DND-41 (cell line): ENCODE data around the gene TRAIP.
"Not testable (repeated sequence)": the region's sequence is repeated elsewhere in the genome, so short reads cannot be mapped to it uniquely, and the experiment has no call there.

Experiments
- ATAC-seq: fragments of 200-7000 bp; cut with Tn5 transposase; 3 replicates; pipeline ENCODE4 v1.9.1; 2021; ENCODE audit warnings: low read depth; ENCODE audit not compliant: insufficient read depth
- DNase-seq: peaks from one replicate; pipeline ENCODE4 v3.0.0-alpha.2; 2020
- H2AFZ ChIP-seq: 2 replicates; pipeline ENCODE4 v1.6.0; 2012; ENCODE audit warnings: low read depth, low read length
- H3K27ac ChIP-seq: 2 replicates; pipeline ENCODE4 v1.5.1; 2012; ENCODE audit warnings: low read length, inconsistent platforms
- H3K27me3 ChIP-seq: fragments of 200-600 bp; sonication (generic); 2 replicates; pipeline ENCODE4 v1.6.0; 2012; ENCODE audit warnings: low read length, mild to moderate bottlenecking, inconsistent platforms; ENCODE audit not compliant: insufficient read depth, poor library complexity
- H3K36me3 ChIP-seq: 2 replicates; pipeline ENCODE4 v1.5.1; 2012; ENCODE audit warnings: low read length, inconsistent platforms; ENCODE audit not compliant: insufficient read depth
- H3K4me1 ChIP-seq: 2 replicates; pipeline ENCODE4 v1.5.1; 2012; ENCODE audit warnings: mild to moderate bottlenecking, low read length; ENCODE audit not compliant: insufficient read depth
- H3K4me2 ChIP-seq: 2 replicates; pipeline ENCODE4 v1.6.0; 2012; ENCODE audit warnings: mild to moderate bottlenecking, moderate library complexity, low read length, inconsistent platforms; ENCODE audit not compliant: insufficient read depth
- H3K4me3 ChIP-seq, 2 experiments: fragments of 200-600 bp in 1 of 2; shearing (Covaris generic) in 1 of 2; 2 replicates each; pipeline ENCODE4 v1.5.1; 2012 to 2016; ENCODE audit warnings: inconsistent platforms in 2 of 2, low read length in 2 of 2, mild to moderate bottlenecking in 2 of 2, low read depth in 1 of 2, moderate library complexity in 1 of 2
- H3K79me2 ChIP-seq: 2 replicates; pipeline ENCODE4 v1.6.0; 2012; ENCODE audit warnings: low read length, inconsistent platforms; ENCODE audit not compliant: insufficient read depth
- H3K9ac ChIP-seq: 2 replicates; pipeline ENCODE4 v1.6.0; 2012; ENCODE audit warnings: low read depth, mild to moderate bottlenecking, inconsistent platforms, low read length, moderate library complexity
- H3K9me3 ChIP-seq: 2 replicates; pipeline ENCODE4 v1.5.1; 2012; ENCODE audit warnings: low read length, moderate library complexity, mild to moderate bottlenecking, inconsistent platforms; ENCODE audit not compliant: insufficient read depth, severe bottlenecking
- H4K20me1 ChIP-seq: 2 replicates; pipeline ENCODE4 v1.6.0; 2012; ENCODE audit warnings: low read length; ENCODE audit not compliant: insufficient read depth
- EZH2 ChIP-seq: IDR thresholded peaks from 3 replicates; pipeline ENCODE4 v1.6.1; 2012; ENCODE audit warnings: borderline replicate concordance, low read depth, mild to moderate bottlenecking, moderate library complexity, low read length, inconsistent platforms; ENCODE audit not compliant: severe bottlenecking
- TF ChIP-seq, protein P1 (sequence below): IDR thresholded peaks from 2 replicates; pipeline ENCODE4 v1.5.1; 2012; ENCODE audit warnings: borderline replicate concordance, low read length, moderate library complexity, mild to moderate bottlenecking; ENCODE audit not compliant: poor library complexity, severe bottlenecking; ENCODE audit errors: extremely low read depth

The TRAIP gene, protein sequence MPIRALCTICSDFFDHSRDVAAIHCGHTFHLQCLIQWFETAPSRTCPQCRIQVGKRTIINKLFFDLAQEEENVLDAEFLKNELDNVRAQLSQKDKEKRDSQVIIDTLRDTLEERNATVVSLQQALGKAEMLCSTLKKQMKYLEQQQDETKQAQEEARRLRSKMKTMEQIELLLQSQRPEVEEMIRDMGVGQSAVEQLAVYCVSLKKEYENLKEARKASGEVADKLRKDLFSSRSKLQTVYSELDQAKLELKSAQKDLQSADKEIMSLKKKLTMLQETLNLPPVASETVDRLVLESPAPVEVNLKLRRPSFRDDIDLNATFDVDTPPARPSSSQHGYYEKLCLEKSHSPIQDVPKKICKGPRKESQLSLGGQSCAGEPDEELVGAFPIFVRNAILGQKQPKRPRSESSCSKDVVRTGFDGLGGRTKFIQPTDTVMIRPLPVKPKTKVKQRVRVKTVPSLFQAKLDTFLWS

DNA sequence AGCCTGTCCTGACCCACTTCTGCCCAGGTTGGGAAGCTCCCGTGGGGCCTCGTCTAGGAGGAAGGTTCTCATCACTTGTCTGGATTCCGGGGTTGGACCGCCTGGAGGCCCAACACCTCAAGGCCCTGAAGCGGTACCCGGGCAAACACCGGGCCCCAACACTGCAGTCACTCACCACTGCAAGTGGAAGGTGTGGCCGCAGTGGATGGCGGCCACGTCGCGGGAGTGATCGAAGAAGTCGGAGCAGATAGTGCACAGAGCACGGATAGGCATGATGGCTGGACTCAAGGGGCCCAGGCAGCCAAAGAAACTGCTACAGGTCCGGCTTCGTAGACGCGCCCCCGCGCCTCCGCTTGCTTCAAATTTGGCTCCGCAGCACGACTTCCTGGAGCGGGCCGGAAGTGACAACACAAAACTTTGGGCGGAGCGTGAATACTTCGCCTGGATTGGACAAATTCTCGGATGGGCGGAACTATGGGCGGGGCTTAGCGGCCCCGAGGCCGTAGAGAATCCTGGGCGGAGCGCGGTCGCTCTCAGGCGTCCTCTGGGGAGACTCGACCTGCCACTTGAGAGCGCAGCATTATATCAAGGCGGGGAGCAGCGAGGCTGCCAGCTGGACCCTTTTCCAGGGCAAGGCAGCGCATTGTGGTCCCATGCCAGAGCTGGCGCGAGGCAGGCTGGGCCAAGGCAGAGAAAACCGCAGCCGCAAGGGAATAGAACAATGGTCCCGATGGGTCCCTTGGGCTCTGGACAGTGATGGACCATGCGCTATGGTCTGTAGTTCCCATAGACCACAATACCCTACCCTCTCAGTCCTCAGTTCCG, at the start of gene TRAIP:
Gene TRAIP (minus strand): TSS at position 384 of the 825 bp plus-strand sequence. CDS start 111 bp downstream, at position 273.
- TF ChIP-seq, protein P1, sequence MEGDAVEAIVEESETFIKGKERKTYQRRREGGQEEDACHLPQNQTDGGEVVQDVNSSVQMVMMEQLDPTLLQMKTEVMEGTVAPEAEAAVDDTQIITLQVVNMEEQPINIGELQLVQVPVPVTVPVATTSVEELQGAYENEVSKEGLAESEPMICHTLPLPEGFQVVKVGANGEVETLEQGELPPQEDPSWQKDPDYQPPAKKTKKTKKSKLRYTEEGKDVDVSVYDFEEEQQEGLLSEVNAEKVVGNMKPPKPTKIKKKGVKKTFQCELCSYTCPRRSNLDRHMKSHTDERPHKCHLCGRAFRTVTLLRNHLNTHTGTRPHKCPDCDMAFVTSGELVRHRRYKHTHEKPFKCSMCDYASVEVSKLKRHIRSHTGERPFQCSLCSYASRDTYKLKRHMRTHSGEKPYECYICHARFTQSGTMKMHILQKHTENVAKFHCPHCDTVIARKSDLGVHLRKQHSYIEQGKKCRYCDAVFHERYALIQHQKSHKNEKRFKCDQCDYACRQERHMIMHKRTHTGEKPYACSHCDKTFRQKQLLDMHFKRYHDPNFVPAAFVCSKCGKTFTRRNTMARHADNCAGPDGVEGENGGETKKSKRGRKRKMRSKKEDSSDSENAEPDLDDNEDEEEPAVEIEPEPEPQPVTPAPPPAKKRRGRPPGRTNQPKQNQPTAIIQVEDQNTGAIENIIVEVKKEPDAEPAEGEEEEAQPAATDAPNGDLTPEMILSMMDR = no peak
- no peak for TF ChIP-seq EZH2
- Histone ChIP-seq H3K27me3 (no peaks in the 10 kb centered on the region), H3K9ac (peak within 1 kb of the TSS; percentile 79), H3K36me3 (no peaks in the 10 kb centered on the region), H3K4me1 (peaks cover 32% of the 10 kb centered on the region), H3K79me2 (peaks cover 38% of the 10 kb centered on the region), H3K9me3 (no peaks in the 10 kb centered on the region), H3K4me3 (peak within 1 kb of the TSS; percentile 65 to 92), H3K27ac (peak within 1 kb of the TSS; percentile 82), H2AFZ (peak within 1 kb of the TSS; percentile 98), H3K4me2 (peak within 1 kb of the TSS; percentile 90), H4K20me1 (peaks cover 5% of the 10 kb centered on the region; the same call in 1 of the 2 replicates)
- DNase-seq (peak; percentile 95), ATAC-seq (peak; percentile 98)

DNA sequence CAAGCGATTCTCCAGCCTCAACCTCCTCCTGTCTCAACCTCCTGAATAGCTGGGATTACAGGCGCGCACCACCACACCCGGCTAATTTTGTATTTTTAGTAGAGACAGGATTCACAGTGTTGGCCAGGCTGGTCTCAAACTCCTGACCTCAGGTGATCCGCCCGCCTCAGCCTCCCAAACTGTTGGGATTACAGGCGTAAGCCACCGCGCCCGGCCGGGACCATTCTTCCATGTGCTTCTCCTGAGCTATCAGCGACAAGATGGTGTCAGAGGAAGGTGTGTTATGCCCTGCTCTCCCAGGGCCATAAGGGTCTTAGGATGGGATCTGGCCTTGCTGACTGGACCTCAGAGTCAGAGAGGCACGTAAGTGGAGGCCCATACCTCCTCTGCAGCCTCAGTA, 48.1 kb upstream of the TRAIP start:
- not testable (repeated sequence) for H3K4me2 ChIP-seq, H3K27ac ChIP-seq, H3K9me3 ChIP-seq, H4K20me1 ChIP-seq, ATAC-seq, H3K9ac ChIP-seq, H3K79me2 ChIP-seq, H3K4me3 ChIP-seq, H3K27me3 ChIP-seq, DNase-seq, H2AFZ ChIP-seq
- Histone ChIP-seq H3K36me3 (peaks cover 14% of the 10 kb centered on the region), H3K4me1 (peaks cover 12% of the 10 kb centered on the region)

DNA sequence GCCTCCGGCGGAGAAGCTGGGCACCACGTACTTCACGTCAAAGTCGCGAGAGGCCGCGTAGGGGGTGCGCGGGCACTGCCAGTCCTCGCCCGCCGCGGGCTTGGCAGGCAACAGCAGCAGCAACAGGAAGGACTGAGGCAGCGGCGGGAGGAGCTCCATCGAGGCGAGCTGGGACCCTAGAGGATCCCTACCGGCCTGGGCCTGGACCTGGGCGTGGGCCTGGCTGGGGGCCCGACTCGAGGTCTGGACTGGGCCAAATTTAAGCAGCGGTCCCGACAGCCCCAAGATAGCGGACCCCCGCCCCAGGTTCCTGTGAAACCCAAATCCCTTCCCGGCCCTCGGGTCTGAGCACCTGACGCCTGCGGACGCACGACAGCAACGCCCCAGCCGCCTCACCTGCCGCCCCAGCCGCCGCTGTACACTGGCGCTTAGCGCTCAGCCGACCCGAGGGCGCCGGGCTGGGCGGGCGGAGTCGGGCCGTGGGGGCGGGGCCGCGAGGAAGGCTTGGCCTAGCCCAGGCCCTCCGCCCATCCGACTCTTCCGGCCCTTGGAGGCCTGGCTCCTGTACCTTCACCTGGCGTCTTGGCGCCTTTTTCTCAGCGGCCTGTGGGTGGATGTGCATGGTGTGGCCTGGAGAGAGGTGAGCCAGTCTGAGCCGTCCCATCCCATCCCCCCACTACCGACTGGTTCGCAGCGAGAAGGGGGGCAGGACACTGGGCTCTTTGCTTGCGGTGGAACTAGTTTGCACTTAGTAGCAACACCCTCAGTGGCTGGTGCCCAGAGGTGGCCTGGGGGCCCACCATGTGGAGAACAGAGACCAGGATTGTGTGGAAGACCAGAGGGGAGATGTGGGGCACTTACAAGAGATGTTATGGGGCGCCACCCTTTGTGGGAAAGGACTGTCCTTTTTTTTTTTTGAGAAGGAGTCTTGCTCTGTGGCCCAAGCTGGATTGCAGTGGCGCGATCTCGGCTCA, 47.4 kb upstream of the TRAIP start, which contains the start of gene MST1R:
Gene MST1R (minus strand): TSS at position 423 of the 974 bp plus-strand sequence. CDS start 264 bp downstream, at position 159.
- ATAC-seq = no peak

More for the DNA sequence above, 47.4 kb upstream of the TRAIP start, which contains the start of gene MST1R:
- no peak for DNase-seq
- Histone ChIP-seq H3K4me3 (no peak within 1 kb of the TSS), H3K4me1 (peaks cover 12% of the 10 kb centered on the region), H3K79me2 (no peaks in the 10 kb centered on the region), H4K20me1 (no peaks in the 10 kb centered on the region), H3K9ac (no peak within 1 kb of the TSS), H3K36me3 (peaks cover 7% of the 10 kb centered on the region), H3K27ac (no peak within 1 kb of the TSS), H2AFZ (no peak within 1 kb of the TSS), H3K27me3 (no peaks in the 10 kb centered on the region), H3K4me2 (no peak within 1 kb of the TSS), H3K9me3 (no peaks in the 10 kb centered on the region)
- TF ChIP-seq EZH2 = no peak
- TF ChIP-seq, protein P1 = no peak
